Endothelial cell of umbilical vein (primary cell): ENCODE results near the gene GPR137C. TPM values are rescaled to one million over a fixed set of nuclear protein-coding genes. Genes with fewer than 3 reads are reported as not detected.

ENCODE experiments used
- BruUV-seq: library from RNA; stranded (reverse); fragments of 400-500 nt; replicated peaks from 2 replicates; lab custom pipeline; 2021; lab: Mats Ljungman, UMichigan
- CTCF ChIA-PET: fragments of 300-600, 350-600 bp; sonication (Branson Sonifier 250); formaldehyde crosslinking; loops from one replicate; lab custom pipeline; 2021; ENCODE audit warnings: antibody characterized with exemption, inconsistent platforms; lab: Charles Lee
- POLR2A ChIA-PET: fragments of 300-600, 350-600 bp; sonication (Branson Sonifier 250); formaldehyde crosslinking; loops from one replicate; lab custom pipeline; 2021; ENCODE audit warnings: antibody characterized with exemption, inconsistent platforms; lab: Charles Lee
- DNase-seq: peaks from one replicate; pipeline ENCODE4 v3.0.0-alpha.2; 2011; ENCODE audit warnings: low read depth, low spot score
- FAIRE-seq: peaks from 2 replicates; lab custom pipeline; 2011; peaks lifted over from hg19 to GRCh38; lab: Jason Lieb, UNC
- H2AFZ ChIP-seq: 2 replicates; pipeline ENCODE4 v1.6.0; 2012; ENCODE audit warnings: low read depth, low read length, control low read depth, inconsistent platforms
- H3K27ac ChIP-seq: 2 replicates; pipeline ENCODE4 v1.5.1; 2011; ENCODE audit warnings: low read depth, mild to moderate bottlenecking, control low read depth, low read length, moderate library complexity; ENCODE audit not compliant: insufficient read depth
- H3K27me3 ChIP-seq, 2 experiments: 2 replicates each; pipeline versions ENCODE4 v1.6.0 to v1.6.1; 2011; ENCODE audit warnings: low read length in 2 of 2, mixed read lengths in 1 of 2; ENCODE audit not compliant: control insufficient read depth in 2 of 2, insufficient read depth in 2 of 2
- H3K36me3 ChIP-seq, 2 experiments: 2 replicates in 1 of 2; 3 replicates in 1 of 2; pipeline ENCODE4 v1.5.1; 2011; ENCODE audit warnings: low read length in 2 of 2, mild to moderate bottlenecking in 1 of 2, moderate library complexity in 1 of 2; ENCODE audit not compliant: control insufficient read depth in 2 of 2, insufficient read depth in 2 of 2; ENCODE audit errors: extremely low read depth in 1 of 2
- H3K4me1 ChIP-seq: 3 replicates; pipeline ENCODE4 v1.5.1; 2011; ENCODE audit warnings: mild to moderate bottlenecking, low read length; ENCODE audit not compliant: control insufficient read depth, insufficient read depth; ENCODE audit errors: extremely low read depth
- H3K4me2 ChIP-seq: 2 replicates; pipeline ENCODE4 v1.6.1; 2011; ENCODE audit warnings: low read length, control low read depth, mixed read lengths; ENCODE audit not compliant: insufficient read depth
- H3K4me3 ChIP-seq, 3 experiments: fragments of 200-600 bp in 1 of 3; sonication (generic), shearing (Covaris generic) in 1 of 3; replicated peaks in 1 of 3; 2 replicates each; pipeline ENCODE4 v1.5.1; 2011 to 2016; ENCODE audit warnings: control low read depth in 3 of 3, low read length in 3 of 3, mild to moderate bottlenecking in 2 of 3, inconsistent platforms in 1 of 3, low read depth in 1 of 3, moderate library complexity in 1 of 3; ENCODE audit not compliant: insufficient read depth in 1 of 3
- H3K79me2 ChIP-seq: 2 replicates; pipeline ENCODE4 v1.6.0; 2012; ENCODE audit warnings: low read length, inconsistent platforms; ENCODE audit not compliant: control insufficient read depth, insufficient read depth
- H3K9ac ChIP-seq: replicated peaks from 2 replicates; pipeline ENCODE3; 2011; ENCODE audit warnings: low read length, control low read depth; ENCODE audit not compliant: insufficient read depth; ENCODE audit errors: extremely low read depth
- H3K9me1 ChIP-seq: replicated peaks from 3 replicates; pipeline ENCODE4 v1.6.0; 2011; ENCODE audit warnings: mild to moderate bottlenecking, low read length; ENCODE audit not compliant: control insufficient read depth, insufficient read depth; ENCODE audit errors: extremely low read depth
- H3K9me3 ChIP-seq: replicated peaks from 2 replicates; pipeline ENCODE4 v1.5.1; 2012; ENCODE audit warnings: low read length, inconsistent platforms; ENCODE audit not compliant: control insufficient read depth, insufficient read depth
- H4K20me1 ChIP-seq: replicated peaks from 2 replicates; pipeline ENCODE3; 2011; ENCODE audit warnings: mild to moderate bottlenecking, low read length; ENCODE audit not compliant: control insufficient read depth, insufficient read depth; ENCODE audit errors: extremely low read depth
- EZH2 ChIP-seq: IDR thresholded peaks from 2 replicates; pipeline ENCODE4 v1.6.1; 2012; ENCODE audit warnings: borderline replicate concordance, low read depth, mild to moderate bottlenecking, moderate library complexity, low read length, inconsistent platforms; ENCODE audit not compliant: severe bottlenecking
- FOS ChIP-seq: IDR thresholded peaks from 2 replicates; pipeline ENCODE4 v1.6.1; 2011; ENCODE audit warnings: mild to moderate bottlenecking, low read length, moderate library complexity, borderline replicate concordance; ENCODE audit not compliant: insufficient read depth
- GATA2 ChIP-seq: IDR thresholded peaks from 2 replicates; pipeline ENCODE4 v1.7.0; 2011; ENCODE audit warnings: low read depth, mild to moderate bottlenecking, moderate library complexity, mixed read lengths, low read length; ENCODE audit not compliant: insufficient read length, insufficient read depth
- JUN ChIP-seq: IDR thresholded peaks from 2 replicates; pipeline ENCODE4 v1.6.1; 2011; ENCODE audit warnings: borderline replicate concordance, low read depth; ENCODE audit not compliant: insufficient read length, insufficient read depth
- MYC ChIP-seq: IDR thresholded peaks from one replicate; pipeline ENCODE4 v1.6.1; 2011; ENCODE audit warnings: mild to moderate bottlenecking, low read depth, low read length
- POLR2A ChIP-seq: IDR thresholded peaks from 2 replicates; pipeline ENCODE4 v1.6.1; 2012; ENCODE audit warnings: low read depth, mild to moderate bottlenecking, control low read depth, low read length
- POLR2AphosphoS5 ChIP-seq: IDR thresholded peaks from 2 replicates; pipeline ENCODE4 v1.6.1; 2012; ENCODE audit warnings: low read depth, mild to moderate bottlenecking, control low read depth, low read length, moderate library complexity; ENCODE audit not compliant: insufficient read depth
- dilution Hi-C: fragments of 300-500 bp; cut with MboI; formaldehyde crosslinking; loops from one replicate; pipeline ENCODE4 v1.15.0; 2019; ENCODE audit warnings: low sequenced_read_pairs; ENCODE audit not compliant: extremely low pct_ligation_motif_present
- intact Hi-C: fragments of 100-400 bp; cut with micrococcal nuclease; formaldehyde crosslinking; loops from one replicate; pipeline ENCODE4 v1.10.0; 2022
- polyA plus RNA-seq, 4 experiments: library from polyadenylated mRNA; depleted of rRNA in 3 of 4; stranded (reverse) in 3 of 4; unstranded in 1 of 4; fragments of >200 nt; gene quantifications; 2 replicates each; pipeline versions ENCODE4 v1.2.1 to v1.2.3, GENCODE V29; 2011 to 2012; ENCODE audit warnings: missing spikeins in 1 of 4
- total RNA-seq: library from RNA; stranded (reverse); gene quantifications from 2 replicates; pipeline ENCODE4 v1.2.3, GENCODE V29; 2021
- TF ChIP-seq, protein P1 (sequence below): IDR thresholded peaks from 2 replicates; pipeline ENCODE4 v1.6.1; 2011; ENCODE audit not compliant: insufficient read depth, insufficient read length
- TF ChIP-seq, protein P2 (sequence below), 2 donors: IDR thresholded peaks; 1 replicate in 1 of 2; 2 replicates in 1 of 2; pipeline ENCODE4 v1.5.1; 2011; ENCODE audit warnings: low read length in 2 of 2, mild to moderate bottlenecking in 2 of 2, moderate library complexity in 2 of 2, control low read depth in 1 of 2, inconsistent platforms in 1 of 2, low read depth in 1 of 2; ENCODE audit not compliant: insufficient read depth in 1 of 2; ENCODE audit errors: extremely low read depth in 1 of 2

GPR137C gene
- total and polyA plus RNA-seq, 2 donors (not counting 3 experiments of a cell fraction or from before 2014, with no cell fraction given): 1.5 to 5.7 TPM

DNA sequence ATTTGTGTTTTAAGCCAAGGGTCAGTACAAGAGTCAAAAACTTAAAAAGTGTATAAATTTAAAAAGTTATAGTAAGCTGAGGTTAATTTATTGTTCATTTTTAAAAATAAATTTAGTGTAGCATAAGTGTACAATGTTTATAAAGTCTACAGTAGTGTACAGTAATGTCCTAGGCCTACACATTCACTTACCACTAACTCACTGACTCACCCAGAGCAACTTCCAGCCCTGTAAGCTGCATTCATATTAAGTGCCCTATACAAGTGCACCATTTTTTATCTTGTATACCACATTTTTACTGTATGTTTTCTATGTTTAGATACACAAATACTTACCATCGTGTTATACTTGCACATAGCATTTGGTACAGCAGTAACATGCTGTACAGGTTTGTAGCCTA is 37.7 kb downstream of the GPR137C start:
- no peak overlapping the region for H3K9ac ChIP-seq
- H3K9me3 ChIP-seq: no peaks in the 10 kb centered on the region
- no TSS peak for BruUV-seq
- CTCF ChIA-PET: interaction anchor here (1.2 kb wide), 1 partner anchor 11 kb away, joined by 5 read pairs; no protein-coding TSS in a partner anchor
- FAIRE-seq: no peak
- H3K4me2 ChIP-seq: no peak overlapping the region
- no peaks in the 10 kb centered on the region for H4K20me1 ChIP-seq
- no peaks in the 10 kb centered on the region for H3K4me1 ChIP-seq
- dilution Hi-C loops: no loop called here
- POLR2A ChIA-PET: no interaction called here
- no peaks in the 10 kb centered on the region for H3K27me3 ChIP-seq
- intact Hi-C loops: no loop called here
- no peak overlapping the region for H3K4me3 ChIP-seq
- no peak for DNase-seq
- no peaks in the 10 kb centered on the region for H3K79me2 ChIP-seq
- no peaks in the 10 kb centered on the region for H3K36me3 ChIP-seq
- no peak overlapping the region for H3K27ac ChIP-seq
- no peak overlapping the region for H2AFZ ChIP-seq
- H3K9me1 ChIP-seq: no peaks in the 10 kb centered on the region
- TF ChIP-seq, protein P1, sequence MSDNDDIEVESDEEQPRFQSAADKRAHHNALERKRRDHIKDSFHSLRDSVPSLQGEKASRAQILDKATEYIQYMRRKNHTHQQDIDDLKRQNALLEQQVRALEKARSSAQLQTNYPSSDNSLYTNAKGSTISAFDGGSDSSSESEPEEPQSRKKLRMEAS: no peak
- no peak for TF ChIP-seq FOS
- TF ChIP-seq GATA2: no peak
- TF ChIP-seq POLR2AphosphoS5: no peak
- no peak for TF ChIP-seq JUN
- TF ChIP-seq, protein P2, sequence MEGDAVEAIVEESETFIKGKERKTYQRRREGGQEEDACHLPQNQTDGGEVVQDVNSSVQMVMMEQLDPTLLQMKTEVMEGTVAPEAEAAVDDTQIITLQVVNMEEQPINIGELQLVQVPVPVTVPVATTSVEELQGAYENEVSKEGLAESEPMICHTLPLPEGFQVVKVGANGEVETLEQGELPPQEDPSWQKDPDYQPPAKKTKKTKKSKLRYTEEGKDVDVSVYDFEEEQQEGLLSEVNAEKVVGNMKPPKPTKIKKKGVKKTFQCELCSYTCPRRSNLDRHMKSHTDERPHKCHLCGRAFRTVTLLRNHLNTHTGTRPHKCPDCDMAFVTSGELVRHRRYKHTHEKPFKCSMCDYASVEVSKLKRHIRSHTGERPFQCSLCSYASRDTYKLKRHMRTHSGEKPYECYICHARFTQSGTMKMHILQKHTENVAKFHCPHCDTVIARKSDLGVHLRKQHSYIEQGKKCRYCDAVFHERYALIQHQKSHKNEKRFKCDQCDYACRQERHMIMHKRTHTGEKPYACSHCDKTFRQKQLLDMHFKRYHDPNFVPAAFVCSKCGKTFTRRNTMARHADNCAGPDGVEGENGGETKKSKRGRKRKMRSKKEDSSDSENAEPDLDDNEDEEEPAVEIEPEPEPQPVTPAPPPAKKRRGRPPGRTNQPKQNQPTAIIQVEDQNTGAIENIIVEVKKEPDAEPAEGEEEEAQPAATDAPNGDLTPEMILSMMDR (IDR thresholded peaks at IDR 0.05; ENCODE audit: extremely low read depth in 1 of 2, insufficient read depth in 1 of 2, low read depth in 1 of 2, low read length in 2 of 2): no peak
- no peak for TF ChIP-seq MYC
- TF ChIP-seq EZH2: no peak
- no peak for TF ChIP-seq POLR2A
